Mammary epithelial cell (primary cell): ENCODE results near the gene LCORL.

Source experiments
- EZH2 ChIP-seq: IDR thresholded peaks from 2 replicates; pipeline ENCODE4 v1.6.1; 2012; ENCODE audit warnings: low read length, inconsistent platforms, borderline replicate concordance
- TF ChIP-seq, protein P1 (sequence below), 2 donors: IDR thresholded peaks in 1 of 2; conservative IDR thresholded peaks in 1 of 2; 2 replicates each; pipeline ENCODE4 v1.5.1; 2011 to 2012; ENCODE audit warnings: inconsistent platforms in 2 of 2, low read length in 2 of 2, mild to moderate bottlenecking in 2 of 2, control low read depth in 1 of 2, low read depth in 1 of 2; ENCODE audit not compliant: insufficient read depth in 1 of 2; ENCODE audit errors: extremely low read depth in 1 of 2

GRCh38 chr4:17889692-17890091 is 131.9 kb downstream of the LCORL start:
- TF ChIP-seq, protein P1, sequence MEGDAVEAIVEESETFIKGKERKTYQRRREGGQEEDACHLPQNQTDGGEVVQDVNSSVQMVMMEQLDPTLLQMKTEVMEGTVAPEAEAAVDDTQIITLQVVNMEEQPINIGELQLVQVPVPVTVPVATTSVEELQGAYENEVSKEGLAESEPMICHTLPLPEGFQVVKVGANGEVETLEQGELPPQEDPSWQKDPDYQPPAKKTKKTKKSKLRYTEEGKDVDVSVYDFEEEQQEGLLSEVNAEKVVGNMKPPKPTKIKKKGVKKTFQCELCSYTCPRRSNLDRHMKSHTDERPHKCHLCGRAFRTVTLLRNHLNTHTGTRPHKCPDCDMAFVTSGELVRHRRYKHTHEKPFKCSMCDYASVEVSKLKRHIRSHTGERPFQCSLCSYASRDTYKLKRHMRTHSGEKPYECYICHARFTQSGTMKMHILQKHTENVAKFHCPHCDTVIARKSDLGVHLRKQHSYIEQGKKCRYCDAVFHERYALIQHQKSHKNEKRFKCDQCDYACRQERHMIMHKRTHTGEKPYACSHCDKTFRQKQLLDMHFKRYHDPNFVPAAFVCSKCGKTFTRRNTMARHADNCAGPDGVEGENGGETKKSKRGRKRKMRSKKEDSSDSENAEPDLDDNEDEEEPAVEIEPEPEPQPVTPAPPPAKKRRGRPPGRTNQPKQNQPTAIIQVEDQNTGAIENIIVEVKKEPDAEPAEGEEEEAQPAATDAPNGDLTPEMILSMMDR (conservative IDR thresholded peaks at IDR 0.05 in 1 of 2, IDR thresholded peaks at IDR 0.05 in 1 of 2; ENCODE audit: extremely low read depth in 1 of 2, insufficient read depth in 1 of 2, low read depth in 1 of 2, low read length in 2 of 2): no peak
- no peak for TF ChIP-seq EZH2
